MM.1S (cell line): Measurements from ENCODE around the gene THADA.

Experiments used
- DNase-seq: peaks from one replicate; pipeline ENCODE4 v3.0.0-alpha.2; 2015
- H2AFZ ChIP-seq: fragments of 300-600 bp; sonication (generic); 2 replicates; pipeline ENCODE4 v1.6.0; 2016; ENCODE audit warnings: antibody characterized with exemption, low read length
- H3F3A ChIP-seq: fragments of 300-600 bp; sonication (generic); 2 replicates; pipeline ENCODE4 v1.6.1; 2016; ENCODE audit warnings: mild to moderate bottlenecking, antibody characterized with exemption, low read length, moderate library complexity, mixed read lengths; ENCODE audit not compliant: insufficient read depth
- H3K27ac ChIP-seq: fragments of 300-600 bp; sonication (generic); 2 replicates; pipeline ENCODE4 v1.5.1; 2016; ENCODE audit warnings: mild to moderate bottlenecking, low read length
- H3K27me3 ChIP-seq: fragments of 300-600 bp; sonication (generic); replicated peaks from 2 replicates; pipeline ENCODE4 v1.6.0; 2016; ENCODE audit warnings: low read length; ENCODE audit not compliant: insufficient read depth
- H3K36me3 ChIP-seq: fragments of 300-600 bp; sonication (generic); replicated peaks from 2 replicates; pipeline ENCODE4 v1.6.1; 2016; ENCODE audit warnings: mild to moderate bottlenecking, low read length, mixed read lengths; ENCODE audit not compliant: insufficient read depth
- H3K4me1 ChIP-seq: fragments of 300-600 bp; sonication (generic); 2 replicates; pipeline ENCODE4 v1.6.1; 2016; ENCODE audit warnings: low read length, mixed read lengths
- H3K4me2 ChIP-seq: fragments of 300-600 bp; sonication (generic); 2 replicates; pipeline ENCODE4 v1.6.0; 2016; ENCODE audit warnings: low read depth, low read length
- H3K4me3 ChIP-seq: fragments of 300-600 bp; sonication (generic); 2 replicates; pipeline ENCODE4 v1.5.1; 2016; ENCODE audit warnings: low read length, mixed read lengths
- H3K79me2 ChIP-seq: fragments of 300-600 bp; sonication (generic); 2 replicates; pipeline ENCODE4 v1.6.1; 2016; ENCODE audit warnings: mixed run types, low read length, mixed read lengths
- H3K9ac ChIP-seq: fragments of 300-600 bp; sonication (generic); 2 replicates; pipeline ENCODE4 v1.6.1; 2016; ENCODE audit warnings: low read length, mixed read lengths
- H3K9me2 ChIP-seq: fragments of 300-600 bp; sonication (generic); replicated peaks from 2 replicates; pipeline ENCODE4 v1.6.1; 2016; ENCODE audit warnings: mild to moderate bottlenecking, low read length, mixed read lengths; ENCODE audit not compliant: insufficient read depth
- H3K9me3 ChIP-seq: fragments of 300-600 bp; sonication (generic); replicated peaks from 2 replicates; pipeline ENCODE4 v1.6.1; 2016; ENCODE audit warnings: mild to moderate bottlenecking, low read length, mixed read lengths; ENCODE audit not compliant: insufficient read depth
- H4K20me1 ChIP-seq: fragments of 300-600 bp; sonication (generic); 2 replicates; pipeline ENCODE4 v1.6.1; 2016; ENCODE audit warnings: mild to moderate bottlenecking, low read length, moderate library complexity, mixed read lengths; ENCODE audit not compliant: insufficient read depth
- CTCF ChIP-seq: fragments of 300-600 bp; sonication (generic); IDR thresholded peaks from 2 replicates; pipeline ENCODE4 v1.5.1; 2016; ENCODE audit warnings: antibody characterized with exemption, low read length, mixed read lengths
- EZH2 ChIP-seq: fragments of 300-600 bp; sonication (generic); optimal IDR thresholded peaks from 2 replicates; pipeline ENCODE3; 2017; ENCODE audit warnings: low read depth, mild to moderate bottlenecking, antibody characterized with exemption, low read length, mixed read lengths
- EZH2phosphoT487 ChIP-seq: fragments of 300-600 bp; sonication (generic); IDR thresholded peaks from 2 replicates; pipeline ENCODE4 v1.6.1; 2018; ENCODE audit warnings: antibody characterized with exemption, low read length

Gene THADA

GRCh38 chr2:43495727-43496126 is 100.1 kb downstream of the THADA start:
- no peak overlapping the region for H2AFZ ChIP-seq

GRCh38 chr2:43493954-43494353 is 101.9 kb downstream of the THADA start:
- Histone ChIP-seq H3K4me3 (no peak overlapping the region), H3K9ac (no peak overlapping the region), H3F3A (no peaks in the 10 kb centered on the region), H3K4me2 (no peak overlapping the region), H3K79me2 (no peaks in the 10 kb centered on the region), H3K4me1 (no peaks in the 10 kb centered on the region), H2AFZ (no peak overlapping the region), H3K27me3 (no peaks in the 10 kb centered on the region), H3K36me3 (no peaks in the 10 kb centered on the region), H4K20me1 (no peaks in the 10 kb centered on the region), H3K9me2 (no peaks in the 10 kb centered on the region), H3K9me3 (no peaks in the 10 kb centered on the region), H3K27ac (no peak overlapping the region)
- TF ChIP-seq EZH2phosphoT487 = no peak
- TF ChIP-seq EZH2 = no peak
- no peak for TF ChIP-seq CTCF
- no peak for DNase-seq

More at GRCh38 chr2:43495727-43496126, 100.1 kb downstream of the THADA start:
- Histone ChIP-seq H3F3A (no peaks in the 10 kb centered on the region), H3K36me3 (no peaks in the 10 kb centered on the region), H3K4me1 (no peaks in the 10 kb centered on the region), H3K9me2 (no peaks in the 10 kb centered on the region), H3K9me3 (no peaks in the 10 kb centered on the region), H4K20me1 (no peaks in the 10 kb centered on the region), H3K4me2 (no peak overlapping the region), H3K27ac (no peak overlapping the region), H3K27me3 (no peaks in the 10 kb centered on the region), H3K79me2 (no peaks in the 10 kb centered on the region), H3K9ac (no peak overlapping the region), H3K4me3 (no peak overlapping the region)
- DNase-seq = no peak
- TF ChIP-seq CTCF (no peak), EZH2 (no peak)

- H3K27me3 ChIP-seq = no peaks in the 10 kb centered on the region
- no peak overlapping the region for H3K4me3 ChIP-seq
- no peak overlapping the region for H3K27ac ChIP-seq
- no peaks in the 10 kb centered on the region for H3K4me1 ChIP-seq
- H4K20me1 ChIP-seq = no peaks in the 10 kb centered on the region
- no peaks in the 10 kb centered on the region for H3K9me3 ChIP-seq
- no peak for TF ChIP-seq EZH2phosphoT487
- no peak for TF ChIP-seq EZH2
- TF ChIP-seq CTCF = no peak
- H3K36me3 ChIP-seq = no peaks in the 10 kb centered on the region
- DNase-seq = no peak
- no peaks in the 10 kb centered on the region for H3K9me2 ChIP-seq
- no peaks in the 10 kb centered on the region for H3K79me2 ChIP-seq
- no peaks in the 10 kb centered on the region for H3F3A ChIP-seq
- no peak overlapping the region for H3K4me2 ChIP-seq
- no peak overlapping the region for H3K9ac ChIP-seq
- H2AFZ ChIP-seq = no peak overlapping the region
These were observed 104.7 kb downstream of the THADA start for GRCh38 chr2:43491065-43491639.
